ENCODE results near the gene FSHR.

DNA sequence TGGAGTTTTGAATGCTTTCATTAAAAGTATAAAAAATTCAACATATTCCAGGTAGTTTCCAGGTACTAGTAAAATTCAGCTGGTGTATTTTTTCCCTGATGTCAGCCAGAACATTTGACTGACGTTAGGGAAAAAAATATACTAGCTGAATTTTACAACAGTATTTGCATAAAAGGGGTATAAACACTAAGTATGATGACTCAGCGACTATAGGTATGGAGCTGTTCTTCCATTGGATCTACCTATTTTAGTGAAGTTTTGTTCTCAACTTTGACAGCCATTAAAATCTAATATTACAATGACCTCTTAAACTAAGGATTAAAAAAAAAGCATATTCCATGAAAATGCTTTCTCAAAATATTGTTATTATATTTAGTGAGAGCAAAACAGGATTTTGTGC is 155.9 kb downstream of the FSHR start:
- TF ChIP-seq, protein P1, sequence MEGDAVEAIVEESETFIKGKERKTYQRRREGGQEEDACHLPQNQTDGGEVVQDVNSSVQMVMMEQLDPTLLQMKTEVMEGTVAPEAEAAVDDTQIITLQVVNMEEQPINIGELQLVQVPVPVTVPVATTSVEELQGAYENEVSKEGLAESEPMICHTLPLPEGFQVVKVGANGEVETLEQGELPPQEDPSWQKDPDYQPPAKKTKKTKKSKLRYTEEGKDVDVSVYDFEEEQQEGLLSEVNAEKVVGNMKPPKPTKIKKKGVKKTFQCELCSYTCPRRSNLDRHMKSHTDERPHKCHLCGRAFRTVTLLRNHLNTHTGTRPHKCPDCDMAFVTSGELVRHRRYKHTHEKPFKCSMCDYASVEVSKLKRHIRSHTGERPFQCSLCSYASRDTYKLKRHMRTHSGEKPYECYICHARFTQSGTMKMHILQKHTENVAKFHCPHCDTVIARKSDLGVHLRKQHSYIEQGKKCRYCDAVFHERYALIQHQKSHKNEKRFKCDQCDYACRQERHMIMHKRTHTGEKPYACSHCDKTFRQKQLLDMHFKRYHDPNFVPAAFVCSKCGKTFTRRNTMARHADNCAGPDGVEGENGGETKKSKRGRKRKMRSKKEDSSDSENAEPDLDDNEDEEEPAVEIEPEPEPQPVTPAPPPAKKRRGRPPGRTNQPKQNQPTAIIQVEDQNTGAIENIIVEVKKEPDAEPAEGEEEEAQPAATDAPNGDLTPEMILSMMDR (conservative IDR thresholded peaks at IDR 0.05; ENCODE audit: low read depth, low read length), result no peak
- TF ChIP-seq EZH2 (IDR thresholded peaks at IDR 0.05; ENCODE audit: low read length, unreplicated experiment) (no peak), EZH2phosphoT487 (IDR thresholded peaks at IDR 0.05; ENCODE audit: borderline replicate concordance, low read length) (no peak)

Data from PC-3 (cell line).